GM18868 (cell line): Measurements from ENCODE around the gene AJUBA.
"Not testable (repeated sequence)": the region's sequence is repeated elsewhere in the genome, so short reads cannot be mapped to it uniquely, and the experiment has no call there.

ENCODE experiments used
- ATAC-seq: cut with Tn5 transposase; IDR thresholded peaks from one replicate; pipeline ENCODE4 v1.9.1; 2021; ENCODE audit warnings: mild to moderate bottlenecking, moderate library complexity; ENCODE audit not compliant: unreplicated experiment

AJUBA gene

DNA sequence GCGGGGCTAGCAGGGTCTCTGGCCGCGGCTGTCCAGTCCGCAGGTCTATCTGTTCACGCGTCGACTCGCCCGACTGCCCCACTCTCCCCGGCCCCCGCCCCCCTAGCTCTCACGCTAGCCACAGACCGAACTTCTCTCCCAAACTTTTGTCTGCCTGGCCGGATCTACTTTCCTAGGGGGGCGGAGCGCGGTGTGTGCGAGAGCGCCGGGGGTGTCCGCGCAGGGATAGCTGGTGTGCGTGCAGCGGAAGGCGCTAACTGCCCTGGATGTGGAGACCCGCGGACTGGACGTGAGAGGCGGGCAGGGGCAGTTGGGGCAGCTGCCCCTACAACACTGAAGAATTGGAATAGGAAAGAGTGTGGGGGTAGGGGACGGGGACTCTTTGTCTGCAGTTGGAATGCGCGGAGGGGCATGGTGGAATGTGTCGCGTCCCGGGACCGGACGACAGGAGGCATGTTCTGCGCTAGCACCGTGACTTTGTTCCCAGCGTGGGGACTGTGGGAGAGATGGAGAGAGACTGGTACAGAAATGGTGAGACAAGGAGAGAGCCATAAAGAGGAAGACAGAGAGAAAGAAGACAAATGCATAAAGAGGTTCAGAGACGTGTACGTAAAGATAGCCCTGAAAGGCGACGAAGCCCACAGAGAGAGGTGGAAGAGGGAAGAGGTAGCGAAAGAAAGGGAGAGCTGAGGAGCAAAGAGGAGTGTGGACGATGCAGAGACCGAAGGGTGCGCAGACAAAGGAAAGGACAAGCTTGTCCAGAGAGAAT is at the start of gene AJUBA:
AJUBA (minus strand) TSS at position 75 of the 769 bp plus-strand sequence. CDS start 285 bp downstream, outside the sequence.
- ATAC-seq, result peak; percentile 40

DNA sequence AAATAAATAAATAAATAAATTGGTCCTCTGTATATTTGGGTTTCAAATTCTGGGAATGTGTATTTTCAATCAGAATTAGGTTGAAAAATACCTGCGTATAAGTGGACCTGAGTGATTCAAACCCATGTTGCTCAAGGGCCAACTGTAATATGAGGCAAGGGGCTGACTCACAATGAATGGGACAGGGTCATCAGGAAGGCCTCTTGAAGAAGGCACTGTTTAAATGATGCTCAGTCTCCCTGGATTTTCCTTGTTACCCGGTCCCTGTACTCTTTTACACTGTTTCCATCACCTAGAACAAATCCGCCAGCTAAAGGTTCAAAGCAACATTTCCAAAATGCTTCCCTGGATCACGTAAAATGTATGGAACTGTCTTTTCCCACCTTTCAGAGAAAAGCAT is 48.6 kb upstream of the AJUBA start:
- ATAC-seq, result no peak

DNA sequence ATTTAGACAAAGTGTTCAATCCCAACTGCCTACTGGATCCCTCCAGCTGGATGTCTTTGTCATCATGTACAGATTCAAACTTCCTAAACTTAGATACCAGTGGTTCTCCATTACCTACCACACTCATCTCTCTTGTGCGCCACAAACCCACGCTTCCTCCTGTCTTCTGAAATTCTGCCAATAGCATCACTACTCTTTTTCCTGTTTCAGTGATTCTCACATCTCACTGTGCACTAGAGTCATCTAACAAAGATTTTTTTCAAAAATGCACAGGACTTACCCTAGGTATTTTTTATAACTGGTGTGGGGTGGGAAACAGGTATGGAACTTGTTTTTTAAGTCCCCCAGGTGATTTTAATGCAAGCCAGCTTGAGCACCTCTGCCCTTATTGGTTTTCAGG is 46.4 kb upstream of the AJUBA start:
- no peak for ATAC-seq

DNA sequence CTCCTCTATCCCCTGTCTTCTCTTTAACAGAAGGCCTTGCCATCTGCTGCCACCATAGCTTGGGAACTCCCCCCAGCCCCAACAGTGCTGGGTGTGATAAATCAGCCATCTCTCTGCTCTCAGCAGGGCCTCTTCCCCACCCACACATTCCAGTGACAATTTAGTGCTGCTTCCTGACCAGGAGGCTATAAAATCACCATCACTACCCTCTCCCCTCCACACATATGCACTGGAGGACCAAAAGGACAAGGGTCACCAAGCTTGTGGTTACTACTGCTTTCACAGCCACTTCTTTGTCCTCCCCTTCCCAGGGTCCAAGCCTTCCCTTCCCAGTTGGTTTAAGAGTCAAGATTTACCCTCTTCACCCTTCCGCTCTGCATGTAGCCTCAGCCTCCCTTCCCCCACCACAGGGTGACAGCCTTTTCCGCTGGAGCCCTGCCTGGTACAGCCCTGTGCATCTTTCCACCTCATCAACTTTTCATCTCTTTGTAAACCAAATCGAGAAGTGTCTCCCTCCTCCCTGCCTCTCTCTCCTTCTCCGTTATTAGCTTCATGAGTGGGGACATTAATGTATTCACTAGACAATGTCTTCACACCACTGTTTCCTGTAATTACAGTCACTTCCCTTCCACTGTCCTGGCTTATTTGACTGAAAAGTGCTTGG is 42.9 kb upstream of the AJUBA start:
- ATAC-seq, result no peak

DNA sequence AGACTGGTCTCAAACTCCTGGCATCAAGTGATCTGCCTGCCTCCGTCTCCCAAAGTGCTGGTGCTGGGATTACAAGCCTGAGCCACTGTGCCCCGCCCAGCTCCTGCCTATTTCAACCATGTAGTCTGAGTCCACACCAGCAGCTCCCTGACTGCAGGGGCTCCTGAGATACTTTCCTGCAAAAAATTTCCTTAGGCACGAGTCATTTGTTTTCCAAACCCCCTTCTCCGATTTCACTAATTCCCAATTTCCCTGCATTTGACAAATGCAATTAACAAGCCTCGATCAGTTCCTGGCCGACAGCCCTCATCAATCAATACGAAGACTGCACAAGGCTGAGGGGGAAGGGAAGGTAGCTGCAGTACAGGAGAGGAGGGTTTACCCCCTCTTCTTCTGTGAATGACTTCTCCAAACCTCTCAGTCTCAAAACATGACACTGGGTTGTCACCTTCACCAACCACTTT is 42.3 kb upstream of the AJUBA start:
- no peak for ATAC-seq

DNA sequence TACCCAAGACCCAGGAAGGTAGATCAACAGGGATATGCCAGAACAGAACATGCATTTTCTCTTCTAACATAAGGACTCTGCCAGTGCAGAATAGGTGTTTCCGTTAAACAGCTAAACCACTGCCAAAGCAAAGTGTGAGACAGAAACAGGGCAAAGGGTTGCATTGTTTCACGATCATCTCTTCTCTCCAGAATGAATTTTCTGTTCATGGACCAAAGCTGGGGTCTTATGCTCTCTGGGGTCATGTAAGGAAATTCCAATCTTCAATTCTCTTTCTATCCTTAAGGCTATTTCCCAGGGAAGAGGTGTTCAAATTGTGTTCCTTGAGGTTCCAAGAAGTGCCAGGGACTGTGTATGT is 41.4 kb upstream of the AJUBA start:
- ATAC-seq, result no peak

DNA sequence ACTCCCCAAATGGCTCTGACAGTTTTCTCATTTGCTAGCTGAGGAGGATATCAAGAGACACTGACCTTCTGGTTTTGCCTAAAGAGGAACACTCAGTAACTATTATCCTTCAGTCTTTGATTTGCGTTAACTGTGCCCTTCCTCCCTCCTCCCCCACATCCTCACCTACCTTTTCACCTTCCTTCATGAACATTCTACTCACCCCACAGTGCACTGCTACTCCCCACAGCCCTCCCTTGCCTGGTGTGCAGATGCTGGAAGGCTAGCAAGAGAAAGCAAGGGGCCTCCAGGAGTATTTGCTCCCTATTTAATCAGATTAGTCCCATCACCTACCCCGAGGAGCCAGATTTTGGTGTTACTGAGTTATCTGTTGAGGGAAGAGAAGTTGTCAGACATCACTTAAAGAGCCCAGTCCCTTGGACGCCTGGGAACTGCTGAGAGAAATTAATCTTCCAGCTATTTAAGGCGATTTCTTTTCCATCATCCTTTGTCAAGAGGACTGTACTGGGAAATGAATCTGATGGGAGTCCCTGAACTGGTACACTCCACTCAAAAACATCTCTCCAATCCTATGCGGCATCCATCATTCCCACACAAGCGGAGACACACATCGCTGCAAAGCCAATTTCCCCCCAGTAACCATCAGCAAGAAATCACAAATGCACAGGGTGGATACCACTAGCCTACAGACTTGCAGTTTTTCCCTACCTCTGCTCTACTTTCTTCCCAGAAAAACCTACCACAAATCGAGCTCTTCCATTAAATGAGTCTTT is 40.9 kb upstream of the AJUBA start:
- ATAC-seq, result no peak

DNA sequence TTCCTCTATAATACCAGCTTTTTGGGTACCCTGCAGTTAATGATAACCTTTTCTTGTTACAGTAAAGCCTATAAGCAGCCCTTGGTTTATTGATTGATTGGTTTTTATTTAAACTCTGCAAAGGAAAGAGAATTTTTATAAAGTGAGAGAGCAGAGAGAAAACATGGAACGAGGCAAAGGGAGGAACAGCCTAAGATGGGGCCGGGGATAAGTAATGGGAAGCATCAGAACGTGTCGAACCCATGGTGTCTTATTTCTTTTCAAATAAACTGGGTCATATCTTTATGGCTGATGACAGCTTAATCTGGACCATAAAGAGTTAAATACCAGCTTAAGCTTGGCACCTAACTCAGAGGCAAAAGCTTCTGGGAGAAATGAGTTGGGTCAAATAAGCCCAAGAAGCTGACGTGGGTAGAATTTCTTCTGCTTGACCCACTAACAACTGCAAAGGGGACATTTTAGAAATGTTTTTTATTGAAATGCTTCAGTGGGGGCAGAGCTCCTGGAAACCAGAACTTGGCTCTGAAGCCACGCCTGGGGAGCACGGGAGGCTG is 39.6 kb upstream of the AJUBA start:
- ATAC-seq, result no peak

DNA sequence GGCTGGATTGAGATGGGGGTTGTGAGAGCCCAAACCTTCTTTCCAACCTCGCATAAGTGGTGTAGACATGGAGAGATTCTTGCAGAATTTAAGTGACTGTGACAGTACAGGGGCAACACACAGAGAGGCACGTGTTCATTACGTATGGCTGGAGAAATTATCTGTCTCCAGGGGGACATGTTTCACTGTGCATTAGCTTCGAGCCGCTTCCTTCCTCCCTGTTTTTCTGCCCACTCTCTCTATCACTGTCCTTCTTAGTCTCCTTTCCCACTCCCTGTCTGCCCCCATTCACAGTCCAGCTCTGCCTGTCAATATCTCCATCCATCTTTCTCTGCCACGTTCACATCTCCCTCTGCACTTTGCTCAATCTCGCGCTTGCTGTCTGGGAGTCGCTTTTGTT is 39.1 kb upstream of the AJUBA start:
- no peak for ATAC-seq

DNA sequence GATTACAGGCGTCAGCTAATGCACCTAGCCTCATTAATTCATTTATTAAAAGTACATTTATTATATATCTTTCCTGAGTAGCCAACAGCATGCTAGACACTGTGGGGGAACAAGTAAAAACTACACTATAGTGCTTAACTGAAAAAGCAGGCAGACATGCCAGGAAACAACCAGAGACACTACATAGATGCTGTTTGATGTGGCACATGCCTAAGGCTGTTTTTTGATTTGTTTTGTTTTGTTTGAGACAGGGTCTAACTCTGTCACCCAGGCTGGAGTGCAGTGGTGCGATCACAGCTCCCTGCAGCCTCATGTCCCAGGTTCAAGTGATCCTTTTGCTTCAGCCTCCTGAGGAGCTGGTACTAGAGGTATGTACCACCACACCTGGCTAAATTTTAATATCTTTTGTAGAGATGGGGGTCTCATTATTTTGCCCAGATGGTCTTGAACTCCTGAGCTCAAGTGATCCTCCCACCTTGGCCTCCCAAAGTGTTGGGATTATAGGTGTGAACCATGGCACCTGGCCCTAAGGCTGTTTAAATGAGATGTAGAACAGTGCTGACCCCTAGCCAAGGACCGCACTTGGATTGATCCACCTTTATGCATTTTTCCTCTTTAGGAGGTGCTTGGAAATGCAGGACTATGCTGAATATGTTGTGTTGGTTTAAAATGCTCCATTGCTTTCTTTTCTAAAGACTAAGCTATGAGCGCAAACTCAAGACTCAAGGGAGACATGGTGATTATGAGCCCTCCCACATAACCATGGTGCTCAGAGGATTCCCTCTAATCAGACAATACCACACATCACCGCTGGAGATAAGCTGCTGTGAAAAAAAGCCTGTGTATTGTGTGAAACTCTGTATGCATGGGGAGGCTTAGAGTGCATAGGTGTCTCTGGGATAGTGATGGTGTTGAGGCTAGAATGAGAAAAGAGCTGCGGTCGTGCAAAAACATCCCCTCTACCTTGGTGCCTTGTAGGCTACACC is 38.1 kb upstream of the AJUBA start:
- no peak for ATAC-seq

DNA sequence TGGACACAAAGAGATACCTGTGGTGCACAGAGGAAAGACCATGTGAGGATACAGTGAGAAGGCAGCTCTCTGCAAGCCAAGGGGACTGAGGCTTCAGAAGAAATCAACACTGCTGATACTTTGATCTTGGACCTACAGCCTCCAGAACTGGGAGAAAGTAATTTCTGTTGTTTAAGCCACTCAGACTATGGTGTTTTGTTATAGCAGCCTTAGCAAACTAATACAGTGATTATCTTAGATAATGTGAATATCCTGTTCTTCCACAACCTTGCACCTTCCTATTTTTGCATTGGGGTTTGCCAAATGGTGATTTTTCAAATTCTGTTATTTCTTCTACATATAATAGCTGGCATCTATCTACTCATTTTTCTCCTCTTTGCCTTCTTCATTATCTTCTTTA is 35.8 kb upstream of the AJUBA start:
- no peak for ATAC-seq

DNA sequence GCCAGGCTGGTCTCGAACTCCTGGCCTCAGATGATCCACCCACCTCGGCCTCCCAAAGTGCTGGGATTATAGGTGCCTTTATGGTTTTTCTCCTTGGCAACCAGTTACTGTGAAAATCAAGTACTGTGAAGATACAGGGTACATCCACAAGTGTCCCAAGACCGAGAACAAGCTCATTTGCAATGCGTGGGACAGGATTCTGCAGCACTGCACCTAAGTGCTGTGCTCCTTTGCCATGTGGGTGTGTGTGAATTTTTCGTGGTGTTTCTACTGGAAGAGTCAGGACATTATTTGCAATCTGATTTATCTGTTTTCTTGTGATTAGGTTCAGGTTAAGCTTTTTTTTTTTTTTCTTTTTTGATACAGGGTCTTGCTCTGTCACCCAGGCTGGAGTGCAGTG is 34.7 kb upstream of the AJUBA start:
- ATAC-seq, result no peak

DNA sequence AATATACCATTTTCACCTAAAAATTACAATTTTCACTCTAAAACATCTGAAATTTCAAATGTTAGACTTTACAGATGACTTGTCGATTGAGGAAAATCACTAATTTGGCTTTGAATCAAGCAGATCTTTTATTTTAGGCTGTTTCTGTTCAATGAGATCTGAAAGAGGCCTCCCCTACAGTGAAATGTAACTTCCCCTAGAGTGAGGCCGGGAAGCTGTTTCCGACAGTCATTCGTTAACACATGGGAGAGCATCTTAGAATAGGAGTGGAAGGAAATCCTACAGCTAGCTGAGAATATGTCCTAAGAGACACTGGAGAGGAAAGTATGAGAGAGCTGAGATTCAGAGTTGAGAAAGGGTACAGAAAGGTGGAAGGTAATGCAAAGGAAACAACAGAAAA is 33.3 kb upstream of the AJUBA start:
- no peak for ATAC-seq

DNA sequence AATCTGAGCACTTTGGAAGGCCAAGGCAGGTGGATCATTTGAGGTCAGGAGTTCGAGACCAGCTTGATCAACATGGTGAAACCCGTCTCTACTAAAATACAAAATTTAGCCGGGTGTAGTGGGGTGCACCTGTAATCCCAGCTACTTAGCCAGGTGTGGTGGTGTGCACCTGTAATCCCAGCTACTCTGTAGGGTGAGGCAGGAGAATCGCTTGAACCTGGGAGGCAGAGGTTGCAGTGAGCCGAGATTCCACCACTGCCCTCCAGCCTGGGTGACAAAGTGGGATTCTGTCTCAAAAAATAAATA is 31.4 kb upstream of the AJUBA start:
- not testable (repeated sequence) for ATAC-seq

DNA sequence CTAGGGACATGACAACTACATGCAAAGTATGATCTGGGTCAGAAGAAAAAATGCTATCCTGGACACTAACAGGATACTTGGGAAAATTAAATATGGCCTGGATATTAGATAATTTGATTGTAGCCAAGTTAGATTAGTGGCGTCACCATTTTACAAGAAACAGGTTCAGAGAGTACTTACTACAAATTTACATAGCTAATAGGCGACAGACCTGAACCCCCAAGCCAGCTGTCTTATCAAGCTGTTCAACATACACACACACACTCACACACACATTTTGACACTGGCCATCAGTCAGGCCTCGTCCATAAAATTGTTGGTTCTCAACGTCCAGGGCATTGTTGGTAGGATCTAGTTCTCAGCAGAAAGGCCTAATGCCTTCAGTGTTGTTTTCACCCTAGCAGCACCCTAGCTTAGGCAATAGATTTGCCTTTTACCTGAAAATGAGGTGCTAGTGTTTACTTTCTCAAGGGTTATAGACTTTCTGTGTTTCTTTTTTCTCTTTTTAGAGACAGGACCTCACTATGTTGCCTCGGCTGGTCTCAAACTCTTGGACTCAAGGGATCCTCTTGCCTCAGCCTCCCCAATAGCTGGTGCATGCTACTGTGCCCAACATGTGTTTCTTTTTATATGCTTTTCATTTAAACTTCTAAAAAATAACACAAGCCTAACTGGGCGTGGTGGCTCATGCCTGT is 30.9 kb upstream of the AJUBA start:
- no peak for ATAC-seq

DNA sequence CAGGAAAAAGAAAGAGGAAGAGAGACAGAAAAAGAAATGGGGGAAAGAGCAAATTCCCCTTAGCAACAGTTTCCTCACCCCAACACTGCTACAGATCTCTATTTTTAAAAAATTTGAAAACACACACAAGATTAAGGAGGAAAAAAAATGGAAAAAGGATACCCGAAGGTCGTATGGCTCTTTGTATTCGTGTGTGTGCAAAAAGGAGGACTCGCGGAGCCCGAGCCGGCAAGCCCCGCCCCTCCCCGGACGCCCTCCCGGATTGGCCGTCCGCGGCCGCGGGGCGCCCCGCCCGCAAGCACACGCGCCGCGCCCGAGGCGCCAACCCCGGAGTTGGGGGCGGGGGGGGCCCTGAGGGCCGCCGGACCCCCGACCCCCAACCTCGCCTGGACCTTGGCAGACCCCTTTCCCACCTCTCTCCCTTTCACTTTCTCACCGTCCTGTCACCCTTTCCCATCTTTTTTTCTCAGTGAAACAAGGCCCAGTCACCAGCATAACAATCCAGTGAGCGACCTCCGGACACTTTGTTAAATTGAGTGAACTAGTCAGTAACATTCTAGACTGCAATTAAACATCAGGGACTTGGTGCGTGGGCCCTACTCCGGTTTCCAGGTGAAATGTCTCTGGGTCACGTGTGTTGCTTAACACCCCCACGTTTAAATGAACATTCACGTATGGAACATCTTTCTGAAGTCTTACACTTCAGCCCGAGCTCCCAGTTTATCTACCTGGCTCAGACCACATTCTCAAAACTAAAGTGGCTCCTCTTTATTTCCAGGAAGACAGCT is 27.8 kb upstream of the AJUBA start, which contains the start of gene C14orf93:
C14orf93 (minus strand) TSS at position 205 of the 788 bp plus-strand sequence. CDS start 11,120 bp downstream, outside the sequence.
- ATAC-seq, result peak; percentile 40

DNA sequence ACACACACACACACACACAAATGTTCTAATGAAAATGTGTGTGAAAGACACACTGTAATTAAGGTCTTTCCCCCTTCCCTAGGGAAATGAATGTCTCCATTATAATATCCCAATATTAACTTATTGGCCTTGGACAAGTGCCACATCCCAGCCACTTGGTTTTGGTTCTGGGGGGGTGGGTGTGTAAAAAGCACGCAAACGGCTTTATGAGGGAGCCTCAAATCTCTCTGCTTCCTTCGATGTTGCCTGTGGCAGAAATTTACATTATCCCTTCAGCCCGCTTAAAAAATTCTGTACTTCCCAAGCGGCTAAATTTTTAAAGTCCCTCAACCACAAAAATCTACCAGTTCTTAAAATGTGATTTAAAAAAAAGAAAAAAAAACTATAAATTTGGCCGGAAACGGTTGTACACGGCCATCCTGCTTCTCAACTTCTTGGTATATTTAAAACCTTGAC is 27.2 kb upstream of the AJUBA start:
- no peak for ATAC-seq

DNA sequence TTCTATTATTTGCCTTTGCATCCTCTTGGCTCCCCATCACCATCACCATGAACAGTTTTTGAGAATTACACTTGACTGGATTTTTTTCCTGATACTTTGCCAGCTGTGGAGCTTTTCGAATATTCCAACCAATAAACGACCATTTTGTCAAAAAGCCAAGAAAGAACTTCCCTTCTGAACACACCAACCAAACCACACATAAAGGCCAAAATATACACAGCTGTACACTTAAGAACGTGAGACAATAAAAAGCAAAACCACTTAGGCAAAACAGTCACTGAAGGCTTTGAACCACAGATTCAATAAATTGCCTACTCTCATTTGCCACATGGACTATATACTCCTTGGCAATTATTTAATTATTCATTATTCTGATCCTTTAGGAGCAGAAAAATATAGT is 26.5 kb upstream of the AJUBA start:
- ATAC-seq, result no peak
